Nucleus accumbens (tissue), 56 donors: ENCODE results near the gene CSF2.
A peak's percentile ranks its signal among the peaks of the same experiment; 100 is the strongest.

Experiments
- DNase-seq, 56 donors: peaks; one replicate each; lab custom pipeline; 2025; lab: John Stamatoyannopoulos, UW

The CSF2 gene

DNA sequence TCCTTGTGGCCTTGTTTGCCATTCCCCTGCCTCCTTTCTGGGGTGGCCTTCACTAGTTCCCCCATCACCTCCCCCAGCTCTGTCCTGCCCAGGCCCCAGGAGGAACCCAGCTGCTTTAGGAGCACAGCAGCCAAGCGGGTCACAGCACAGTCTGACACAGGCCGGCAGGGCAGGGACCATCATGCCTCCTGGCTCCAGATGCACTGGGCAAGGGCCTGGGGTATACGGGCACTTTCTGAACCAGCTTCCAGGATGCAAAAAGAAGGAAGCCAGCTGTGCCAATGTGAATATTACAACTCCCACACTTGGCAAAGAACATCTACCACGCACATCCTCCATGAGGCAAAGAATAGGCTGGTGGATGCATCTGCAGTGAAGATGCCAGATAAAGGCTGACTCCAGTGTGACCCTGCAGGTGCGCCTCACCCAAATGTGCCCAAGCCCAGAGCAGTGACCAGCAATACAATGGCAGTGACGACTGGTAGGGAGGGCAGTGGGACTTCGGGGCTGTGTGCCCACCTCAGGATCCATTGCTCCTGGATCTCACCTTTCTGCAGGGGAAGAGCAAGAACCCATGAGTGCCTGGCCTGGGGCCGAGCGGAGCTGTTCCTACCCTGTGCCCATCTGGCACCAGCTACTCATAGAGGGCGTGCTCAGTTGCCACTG lies 19.4 kb upstream of the CSF2 start:
- DNase-seq = no peak

DNA sequence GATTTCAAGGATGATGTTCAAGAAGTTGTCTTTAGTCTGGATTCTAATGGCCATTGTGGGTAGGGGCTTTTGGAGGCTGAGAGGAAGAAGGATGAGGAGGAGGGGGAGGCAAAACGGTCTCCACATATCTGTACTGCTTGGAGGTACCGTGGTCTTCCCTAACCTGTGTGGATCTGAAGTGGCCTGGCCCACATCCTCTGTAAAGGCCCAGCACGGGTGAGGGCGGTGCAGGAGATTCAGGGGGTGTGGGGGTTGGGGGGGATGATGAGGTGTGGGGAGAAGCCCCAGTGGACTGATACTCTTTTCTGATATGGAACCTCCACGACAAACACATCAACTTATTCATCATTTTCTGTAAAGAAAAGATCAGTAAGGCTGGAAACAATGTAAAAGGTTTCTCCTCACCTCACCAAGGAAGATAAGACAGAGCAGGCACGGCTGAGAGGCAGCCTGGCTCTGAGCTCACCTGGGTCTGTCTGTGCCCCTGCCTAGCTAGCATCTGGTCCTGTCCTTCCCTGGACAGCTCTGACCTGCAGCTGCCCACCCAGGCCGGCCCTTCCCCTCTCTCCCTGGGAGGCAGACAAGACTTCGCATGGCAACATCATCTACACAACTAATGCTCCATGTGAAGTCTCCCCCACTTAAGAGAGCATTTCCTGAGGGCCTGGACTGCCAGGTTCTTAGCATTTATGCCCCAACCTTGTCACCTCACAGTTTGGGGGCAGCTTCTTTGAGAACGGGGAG lies 18.7 kb upstream of the CSF2 start:
- DNase-seq = no peak

DNA sequence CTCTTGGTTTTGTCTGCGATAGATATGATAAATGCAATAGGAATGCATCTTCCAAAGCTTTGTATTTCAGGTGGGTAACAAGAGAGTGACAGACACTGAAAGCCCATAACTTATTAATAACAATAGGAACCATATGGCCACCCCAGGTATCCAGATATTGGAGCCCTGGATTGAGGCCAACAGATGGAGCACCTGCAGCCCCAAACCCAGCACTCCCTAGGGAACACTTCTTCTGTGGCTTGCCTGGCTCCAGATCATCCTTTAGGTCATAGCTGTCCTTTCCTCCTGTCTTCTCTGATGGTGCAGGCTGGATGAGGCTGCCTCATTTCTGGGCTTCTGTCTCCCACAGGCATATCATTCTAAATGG lies 18.2 kb upstream of the CSF2 start:
- DNase-seq = no peak

DNA sequence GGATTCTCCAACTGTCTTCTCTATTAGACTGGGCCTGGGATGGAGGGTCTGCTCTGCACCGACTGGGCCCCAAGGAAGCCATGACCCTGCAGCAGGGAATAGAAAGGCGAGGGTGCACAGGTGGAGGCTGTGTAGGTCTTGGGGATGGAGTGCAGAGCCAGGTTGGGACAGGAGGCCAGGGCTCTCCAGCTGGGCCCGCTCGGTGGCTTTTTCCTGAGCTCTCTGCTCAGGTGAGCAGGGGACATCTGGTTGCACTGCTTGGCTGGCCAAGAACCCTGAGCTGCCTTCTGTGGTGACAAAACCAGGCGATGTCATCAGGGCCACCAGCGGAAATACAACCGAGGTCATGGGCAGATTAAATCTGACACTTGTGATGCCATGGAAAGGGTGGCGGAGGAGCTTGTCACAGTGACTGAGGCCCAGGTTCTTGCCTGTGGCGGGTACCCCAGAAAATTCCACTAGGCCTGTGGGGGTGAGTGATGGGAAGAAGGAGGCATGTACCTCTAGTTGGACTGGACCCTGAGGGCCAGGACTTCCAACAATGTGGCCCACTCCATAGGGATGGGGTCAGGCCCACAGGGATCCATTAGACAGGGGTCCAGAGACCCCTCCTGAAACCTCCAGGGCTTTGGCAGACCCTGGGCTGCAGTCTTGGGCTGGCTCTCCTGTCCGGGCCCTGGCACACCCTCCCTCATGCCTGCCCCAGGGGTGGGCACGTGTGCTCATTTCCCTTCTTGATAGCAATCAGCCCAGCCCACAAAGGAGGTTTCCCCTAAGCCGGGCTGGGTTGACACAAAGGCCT lies 17.6 kb upstream of the CSF2 start:
- DNase-seq = no peak

DNA sequence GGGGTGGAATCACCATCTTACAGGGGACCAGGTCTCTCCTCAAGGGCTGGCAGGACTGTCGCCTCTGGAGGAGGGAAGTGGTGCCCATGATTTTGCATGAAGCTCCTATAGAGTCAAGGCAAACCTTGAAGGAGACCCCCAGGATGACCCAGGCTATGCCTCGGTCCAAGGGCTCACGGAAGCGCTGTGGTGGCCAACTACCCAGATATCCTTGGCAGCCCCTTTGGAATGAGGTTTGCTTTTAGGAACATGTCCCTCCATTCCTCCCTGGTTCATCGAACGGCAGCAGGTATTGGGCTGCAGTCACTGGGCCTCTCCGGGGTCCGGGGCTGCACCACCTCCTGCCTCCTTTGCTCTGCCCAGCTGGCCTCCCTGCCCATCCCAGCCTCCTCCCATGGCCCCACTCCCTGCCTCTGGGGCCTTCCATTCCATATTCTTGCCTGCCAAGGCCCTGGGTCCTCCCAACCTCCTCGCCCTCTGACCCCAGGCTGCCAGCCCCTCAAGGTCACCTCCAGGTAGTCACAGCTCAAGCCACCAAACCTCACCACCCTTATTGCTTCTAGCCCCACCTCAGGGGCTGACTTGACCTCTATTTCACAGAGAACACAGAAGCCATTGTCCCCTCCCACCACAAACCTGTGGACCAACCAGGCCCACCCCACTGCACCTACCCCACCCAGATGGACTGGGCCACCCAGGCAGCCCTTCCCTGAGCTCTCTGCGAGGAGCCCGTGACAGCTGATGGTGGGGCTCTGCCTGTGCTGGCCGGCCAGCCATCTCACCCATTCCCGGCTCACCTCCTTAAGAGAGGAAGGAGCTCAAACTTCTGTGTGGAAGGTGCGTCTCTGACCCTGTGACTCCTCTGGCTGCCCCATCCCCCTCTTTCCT lies 16.7 kb upstream of the CSF2 start:
- DNase-seq = no peak

DNA sequence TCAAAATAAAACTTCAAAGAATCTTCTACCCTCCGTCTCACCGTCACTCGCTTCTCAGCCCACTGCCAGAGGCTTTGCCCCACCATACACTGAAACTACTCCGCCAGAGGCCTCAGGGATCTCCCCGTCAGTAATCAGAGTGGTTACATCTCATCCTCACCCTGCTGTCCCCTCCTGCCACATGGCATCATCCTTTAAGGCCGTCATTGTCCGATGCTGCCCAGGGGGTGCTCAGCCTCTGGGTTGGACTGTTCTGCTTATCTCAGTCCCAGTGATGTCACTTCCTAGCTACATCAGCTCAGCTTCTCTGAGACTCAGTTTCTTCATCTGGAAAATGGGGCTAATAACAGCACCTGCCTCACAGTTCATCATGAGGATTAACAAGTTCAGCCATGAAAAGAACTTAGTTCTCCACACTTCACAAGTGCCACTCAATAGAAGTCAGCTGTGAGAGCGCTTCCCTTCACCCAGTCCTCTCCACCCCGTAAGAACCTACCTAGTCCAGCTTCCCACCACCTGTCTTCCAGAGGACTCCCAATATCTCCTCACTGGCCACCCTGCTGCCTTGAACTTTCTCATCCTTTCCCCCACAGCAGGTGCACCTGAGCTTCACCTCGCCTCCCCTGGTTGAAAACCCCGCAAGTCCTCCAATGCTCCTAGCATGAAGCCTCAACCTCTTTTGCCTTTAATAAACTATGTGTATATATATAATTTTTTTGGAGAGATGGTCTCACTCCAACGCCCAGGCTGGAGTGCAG lies 15.9 kb upstream of the CSF2 start:
- DNase-seq = no peak

DNA sequence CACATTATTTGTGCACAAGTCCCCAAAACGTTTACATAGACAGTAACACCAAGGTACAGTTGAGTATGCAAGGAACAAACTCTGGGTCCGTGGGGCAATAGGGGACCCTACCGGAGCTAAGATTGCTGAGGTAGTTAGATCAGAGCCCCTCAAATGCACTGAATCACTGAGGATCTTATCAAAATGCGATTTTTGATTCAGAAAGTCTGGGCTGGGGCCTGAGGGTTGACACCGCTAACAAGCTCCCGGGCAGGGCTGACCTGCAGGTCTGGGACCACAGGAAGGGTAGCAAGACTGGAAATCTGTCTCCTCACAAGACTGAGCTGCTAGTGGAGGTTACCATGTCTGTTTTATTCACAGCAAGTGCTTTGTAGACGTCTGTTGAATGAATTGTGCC lies 14.9 kb upstream of the CSF2 start:
- DNase-seq = no peak

DNA sequence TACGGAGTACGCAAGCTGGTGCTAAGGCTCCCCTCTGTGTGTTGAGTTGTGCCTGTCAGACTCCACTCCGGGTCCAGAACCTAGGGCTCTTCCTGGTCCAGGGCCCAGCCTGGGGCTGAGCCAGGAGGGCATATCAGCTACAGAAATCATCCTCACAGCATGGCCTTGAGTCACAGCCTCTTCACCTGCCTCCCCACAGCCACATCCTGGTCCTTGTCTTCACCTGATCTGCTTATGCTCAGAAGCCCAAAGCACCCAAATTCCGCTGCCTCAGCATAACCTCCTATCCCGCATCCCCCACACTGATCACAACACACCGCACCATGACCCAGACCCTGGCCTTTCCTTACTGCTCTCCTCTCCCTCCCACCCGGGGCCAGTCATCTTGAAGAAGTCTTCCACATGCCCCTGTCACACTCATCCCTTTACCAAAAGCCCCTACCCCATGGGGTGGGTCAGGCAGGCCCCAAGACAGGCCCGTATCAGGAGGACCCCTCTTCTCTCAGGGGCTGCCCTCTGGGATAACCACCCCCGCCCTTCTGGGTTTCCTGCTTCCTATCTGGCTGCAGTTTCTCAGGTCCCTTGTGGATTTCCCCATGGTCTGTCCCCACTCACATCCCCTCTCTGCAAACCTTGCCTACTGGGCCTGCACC lies 14.4 kb upstream of the CSF2 start:
- DNase-seq = no peak

DNA sequence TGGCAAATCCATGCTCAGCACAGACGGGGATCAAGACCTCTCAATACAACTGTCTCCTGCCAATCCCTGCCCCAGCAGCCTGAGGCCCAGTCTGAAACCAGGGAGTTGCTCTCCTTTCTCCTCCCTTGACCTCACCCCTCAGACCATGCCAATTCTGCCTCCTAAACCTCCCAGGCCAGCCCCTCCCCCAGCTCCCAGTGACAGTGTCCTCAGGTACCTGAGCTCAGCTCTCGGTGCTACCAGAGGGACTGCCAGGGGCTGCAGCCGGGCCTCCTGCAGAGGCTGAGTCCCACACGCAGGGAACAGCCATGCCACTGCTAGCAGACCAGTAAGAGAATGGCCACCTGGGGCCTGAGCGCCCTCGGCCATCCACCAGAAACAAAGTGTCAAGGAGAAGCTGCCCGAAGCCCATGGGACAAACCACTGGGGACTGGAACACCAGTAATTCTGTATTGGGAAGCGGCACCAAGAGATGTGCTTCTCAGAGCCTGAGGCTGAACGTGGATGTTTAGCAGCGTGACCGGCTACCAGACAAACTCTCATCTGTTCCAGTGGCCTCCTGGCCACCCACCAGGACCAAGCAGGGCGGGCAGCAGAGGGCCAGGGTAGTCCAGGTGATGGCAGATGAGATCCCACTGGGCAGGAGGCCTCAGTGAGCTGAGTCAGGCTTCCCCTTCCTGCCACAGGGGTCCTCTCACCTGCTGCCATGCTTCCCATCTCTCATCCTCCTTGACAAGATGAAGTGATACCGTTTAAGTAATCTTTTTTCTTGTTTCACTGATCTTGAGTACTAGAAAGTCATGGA lies 13.7 kb upstream of the CSF2 start:
- no peak for DNase-seq

DNA sequence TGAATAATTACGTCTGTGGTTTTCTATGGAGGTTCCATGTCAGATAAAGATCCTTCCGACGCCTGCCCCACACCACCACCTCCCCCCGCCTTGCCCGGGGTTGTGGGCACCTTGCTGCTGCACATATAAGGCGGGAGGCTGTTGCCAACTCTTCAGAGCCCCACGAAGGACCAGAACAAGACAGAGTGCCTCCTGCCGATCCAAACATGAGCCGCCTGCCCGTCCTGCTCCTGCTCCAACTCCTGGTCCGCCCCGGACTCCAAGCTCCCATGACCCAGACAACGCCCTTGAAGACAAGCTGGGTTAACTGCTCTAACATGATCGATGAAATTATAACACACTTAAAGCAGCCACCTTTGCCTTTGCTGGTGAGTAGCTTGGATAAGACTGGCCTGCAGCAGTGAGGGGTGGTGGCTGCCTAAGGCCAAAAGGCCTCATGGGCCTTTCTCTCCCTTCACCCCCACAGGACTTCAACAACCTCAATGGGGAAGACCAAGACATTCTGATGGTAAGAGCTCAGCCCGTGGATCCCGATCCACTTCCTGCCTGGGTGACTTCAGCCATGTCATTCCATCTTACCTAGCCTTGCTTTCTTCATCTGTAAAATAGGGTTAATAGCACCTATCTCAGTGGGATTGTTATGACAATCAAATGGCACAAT lies 13.0 kb upstream of the CSF2 start, which contains the start of gene IL3:
Gene IL3 (plus strand): TSS at position 155 of the 661 bp plus-strand sequence. CDS start 52 bp downstream, at position 207.
- no peak for DNase-seq

DNA sequence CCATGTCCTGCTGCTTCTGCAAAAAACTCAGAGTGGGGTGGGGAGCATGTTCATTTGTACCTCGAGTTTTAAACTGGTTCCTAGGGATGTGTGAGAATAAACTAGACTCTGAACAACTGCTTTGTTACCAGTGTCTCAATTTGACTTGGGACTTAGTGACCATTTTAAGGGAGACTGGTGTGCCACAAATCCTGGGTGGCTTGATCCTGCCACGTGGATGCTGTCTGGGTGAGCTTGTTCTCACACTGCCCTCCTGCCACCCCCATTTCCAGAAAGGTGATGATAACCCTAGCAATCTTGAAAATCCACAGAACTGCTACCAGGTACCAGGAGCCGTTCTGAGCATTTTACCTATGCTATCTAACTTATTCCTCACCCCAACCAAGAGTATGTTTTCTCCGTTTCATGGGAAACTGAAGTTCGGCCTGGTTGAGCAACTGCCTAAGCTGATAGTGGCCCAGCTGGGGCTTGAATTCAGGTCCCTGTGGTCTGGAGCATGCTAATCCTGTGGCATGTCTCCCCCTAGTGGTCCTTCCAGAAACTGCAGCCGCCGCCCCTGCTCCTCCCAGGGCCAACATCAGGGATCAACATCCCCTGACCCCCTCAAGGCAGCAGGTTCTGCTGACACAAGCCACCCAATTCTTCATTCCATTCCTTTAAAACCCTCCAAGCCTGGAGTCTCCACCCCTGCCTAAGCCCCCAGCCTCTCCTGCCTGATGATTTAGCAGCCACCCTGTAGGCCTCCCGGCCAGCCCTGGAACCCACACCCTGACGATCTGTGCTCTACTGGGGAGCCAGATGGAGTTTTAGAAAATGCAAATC lies 10.3 kb upstream of the CSF2 start:
- peak in 43 of 56 donors; percentile 6 to 79 (median 31) for DNase-seq

DNA sequence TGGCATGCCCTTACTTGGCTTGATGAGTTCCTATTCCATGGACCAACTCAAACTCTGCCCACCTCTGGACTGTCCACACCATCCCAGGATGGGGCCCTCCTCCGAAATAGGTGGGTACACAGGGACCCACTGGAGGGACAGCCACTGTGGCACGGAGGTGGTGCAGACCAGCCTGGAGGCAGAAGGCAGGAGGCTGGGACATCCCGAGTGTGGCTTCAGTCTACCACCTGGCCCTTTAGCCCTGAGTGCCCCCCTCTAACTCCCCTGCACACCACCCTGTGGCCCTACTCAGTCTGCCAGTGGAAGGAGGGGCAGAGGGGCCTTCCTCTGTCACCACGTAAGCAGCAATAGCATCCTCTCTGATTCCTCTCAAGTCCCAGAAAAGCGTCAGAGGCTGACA lies 9.4 kb upstream of the CSF2 start:
- no peak for DNase-seq

DNA sequence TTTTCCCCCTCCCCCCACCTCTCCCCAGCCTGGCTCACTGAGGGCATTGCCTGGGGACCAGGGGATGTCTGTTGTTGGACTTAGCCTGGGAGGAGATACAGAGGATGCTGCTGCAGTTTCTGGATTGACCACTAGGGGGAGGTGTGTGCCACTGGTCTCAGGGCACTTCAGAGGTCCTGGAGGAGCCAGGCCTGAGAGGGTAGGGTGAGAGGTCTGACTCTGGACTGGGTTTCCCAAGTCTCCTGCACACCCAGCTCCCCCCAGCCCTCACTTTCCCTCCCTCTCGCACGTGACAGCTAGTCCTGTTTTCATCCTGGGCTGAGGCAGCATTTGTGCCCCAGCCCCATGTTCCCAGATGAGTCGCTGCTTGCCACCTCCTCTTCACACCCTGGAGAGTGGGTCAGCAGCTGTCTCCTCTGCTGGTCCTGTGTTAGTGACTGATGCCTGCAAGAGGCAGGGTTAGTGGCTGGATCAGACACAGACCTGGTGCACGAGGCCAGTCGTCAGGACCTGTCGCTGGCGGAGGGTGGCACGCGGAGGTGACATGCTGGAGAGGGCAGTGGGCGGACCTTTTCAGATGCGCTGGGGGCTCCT lies 8.8 kb upstream of the CSF2 start:
- peak in 40 of 56 donors; percentile 10 to 82 (median 34) for DNase-seq

DNA sequence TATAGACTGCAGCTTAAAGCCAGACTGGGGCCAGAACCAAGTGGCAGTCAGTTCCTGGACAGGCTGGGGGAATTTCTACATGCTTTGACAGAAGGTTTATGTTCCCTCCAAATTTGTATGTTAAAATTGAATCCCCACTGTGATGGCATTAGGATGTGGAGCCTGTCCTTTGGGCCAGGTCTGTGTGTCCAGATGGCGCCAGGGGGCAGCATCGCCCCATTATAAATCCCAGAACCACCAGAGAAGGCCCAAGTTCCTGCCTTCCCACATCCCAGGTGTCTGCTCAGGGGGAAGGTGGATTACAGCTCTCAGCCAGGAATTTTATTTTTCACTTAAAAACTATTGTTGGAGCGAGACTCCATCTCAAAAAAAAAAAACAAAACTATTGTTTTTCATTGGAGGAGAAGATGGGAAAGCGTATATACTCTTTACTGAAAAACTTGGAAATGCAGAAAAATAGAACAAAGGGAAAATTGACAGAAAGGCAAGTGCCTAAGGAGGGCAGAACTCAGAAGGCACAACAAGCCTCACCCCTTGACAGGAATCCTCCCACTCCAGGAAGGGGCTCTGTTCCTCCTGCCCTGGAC lies 8.1 kb upstream of the CSF2 start:
- DNase-seq = peak in 6 of 56 donors; percentile 4 to 39 (median 12)

DNA sequence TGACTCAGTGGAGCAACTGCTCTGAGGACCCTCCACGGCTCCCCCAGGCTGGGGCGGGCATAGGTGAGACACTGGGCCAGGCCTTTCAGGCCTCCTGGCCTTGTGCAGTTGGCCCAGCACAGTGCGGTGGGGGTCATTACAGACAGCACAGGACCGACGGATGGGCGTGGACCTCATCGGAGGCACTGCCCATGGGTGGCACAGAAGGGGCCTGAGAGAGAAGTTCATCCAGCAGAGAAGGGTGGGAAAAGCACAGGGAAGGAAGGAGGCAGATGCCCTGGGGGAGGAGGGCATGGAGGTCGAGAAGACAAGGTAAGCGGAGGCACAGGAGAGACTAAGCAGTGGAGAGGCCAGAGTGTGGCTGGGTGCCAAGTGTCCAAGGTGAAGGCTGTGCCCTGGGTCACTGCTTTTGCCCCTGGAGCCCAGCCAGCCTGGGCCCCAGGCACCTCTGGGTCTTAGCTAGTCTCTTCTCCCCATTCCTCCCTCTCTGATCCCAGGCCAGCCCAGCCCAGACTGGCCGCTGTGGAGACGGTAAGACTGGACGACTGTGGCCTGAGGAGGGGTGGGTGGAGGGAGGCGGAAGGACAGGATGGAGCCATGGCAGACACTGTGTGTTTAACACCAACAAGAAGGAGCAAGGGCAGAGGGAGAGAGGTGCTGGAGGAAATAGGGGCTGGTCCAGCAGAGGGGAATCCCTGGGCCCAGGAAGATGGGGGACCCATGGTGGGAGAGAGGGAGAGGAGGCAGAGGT lies 7.5 kb upstream of the CSF2 start:
- DNase-seq = no peak
